WTC11 (cell line): ENCODE data around the gene RRN3. TPM values are rescaled to one million over a fixed set of nuclear protein-coding genes. Genes with fewer than 3 reads are reported as not detected.

ENCODE experiments used
- ATAC-seq: fragments of 200-7000 bp; cut with Tn5 transposase; 2 replicates; pipeline ENCODE4 v1.10.0; 2021; ENCODE audit warnings: mild to moderate bottlenecking, moderate library complexity
- CTCF ChIA-PET: fragments of 300-600 bp; sonication (Branson Sonifier 250); formaldehyde crosslinking; loops from one replicate; lab custom pipeline; 2021; ENCODE audit warnings: antibody characterized with exemption; lab: Charles Lee
- POLR2A ChIA-PET: fragments of 350-600 bp; sonication (Branson Sonifier 250); formaldehyde crosslinking; loops from one replicate; lab custom pipeline; 2021; ENCODE audit warnings: antibody characterized with exemption; lab: Charles Lee
- DNase-seq: peaks from one replicate; pipeline ENCODE4 v3.0.0; 2021; ENCODE audit warnings: low spot score
- H3K27ac Mint-ChIP-seq: 2 replicates; pipeline ENCODE4 v1.8.0; 2021; ENCODE audit warnings: mixed read lengths
- H3K27me3 Mint-ChIP-seq: 2 replicates; pipeline ENCODE4 v1.8.0; 2021; ENCODE audit warnings: low read depth, mild to moderate bottlenecking, moderate library complexity, mixed read lengths
- H3K36me3 Mint-ChIP-seq: 2 replicates; pipeline ENCODE4 v1.8.0; 2021; ENCODE audit warnings: mixed read lengths
- H3K4me1 Mint-ChIP-seq: 2 replicates; pipeline ENCODE4 v1.8.0; 2022; ENCODE audit warnings: mixed read lengths
- H3K4me3 Mint-ChIP-seq: 2 replicates; pipeline ENCODE4 v1.8.0; 2021; ENCODE audit warnings: mild to moderate bottlenecking, moderate library complexity, mixed read lengths
- H3K9me3 Mint-ChIP-seq: 2 replicates; pipeline ENCODE4 v1.8.0; 2021; ENCODE audit warnings: mixed read lengths
- ARID4B ChIP-seq: sonication (generic); formaldehyde crosslinking; IDR thresholded peaks from 2 replicates; pipeline ENCODE4 v1.8.0; 2023; ENCODE audit warnings: missing genetic modification reagents, mild to moderate bottlenecking, borderline replicate concordance
- ATF1 ChIP-seq: sonication (generic); formaldehyde crosslinking; IDR thresholded peaks from 2 replicates; pipeline ENCODE4 v1.8.1; 2023; ENCODE audit warnings: mild to moderate bottlenecking, moderate library complexity, missing genetic modification reagents
- E2F4 ChIP-seq: sonication (generic); formaldehyde crosslinking; IDR thresholded peaks from 2 replicates; pipeline ENCODE4 v1.8.1; 2022; ENCODE audit warnings: low read depth, mild to moderate bottlenecking, moderate library complexity, missing genetic modification reagents, borderline replicate concordance
- ERG ChIP-seq: fragments of 250-450 bp; sonication (Bioruptor Pico); IDR thresholded peaks from 2 replicates; pipeline ENCODE4 v1.8.0; 2021; ENCODE audit warnings: mild to moderate bottlenecking
- GABPB1 ChIP-seq: sonication (generic); formaldehyde crosslinking; IDR thresholded peaks from 2 replicates; pipeline ENCODE4 v1.8.1; 2023; ENCODE audit warnings: mild to moderate bottlenecking, missing genetic modification reagents
- GTF2I ChIP-seq: fragments of 250-450 bp; sonication (Bioruptor Pico); conservative IDR thresholded peaks from 2 replicates; pipeline ENCODE4 v1.4.0; 2021; ENCODE audit warnings: mild to moderate bottlenecking
- IRF1 ChIP-seq: sonication (generic); formaldehyde crosslinking; IDR thresholded peaks from 2 replicates; pipeline ENCODE4 v1.8.0; 2023; ENCODE audit warnings: missing genetic modification reagents
- IRF2 ChIP-seq: sonication (generic); formaldehyde crosslinking; IDR thresholded peaks from 2 replicates; pipeline ENCODE4 v1.8.0; 2022; ENCODE audit warnings: low read depth, missing genetic modification reagents, borderline replicate concordance
- KAT7 ChIP-seq: sonication (generic); formaldehyde crosslinking; IDR thresholded peaks from 2 replicates; pipeline ENCODE4 v1.8.1; 2023; ENCODE audit warnings: missing genetic modification reagents, mild to moderate bottlenecking, borderline replicate concordance
- NFE2L1 ChIP-seq: sonication (generic); formaldehyde crosslinking; IDR thresholded peaks from 2 replicates; pipeline ENCODE4 v1.8.1; 2023; ENCODE audit warnings: missing genetic modification reagents
- NR1H2 ChIP-seq: sonication (generic); formaldehyde crosslinking; IDR thresholded peaks from 2 replicates; pipeline ENCODE4 v1.9.0; 2021; ENCODE audit warnings: mild to moderate bottlenecking, moderate library complexity, missing genetic modification reagents
- NR3C1 ChIP-seq: sonication (generic); formaldehyde crosslinking; conservative IDR thresholded peaks from 2 replicates; pipeline ENCODE4 v1.8.1; 2023; ENCODE audit warnings: low read depth, mild to moderate bottlenecking, missing genetic modification reagents
- STAT6 ChIP-seq: sonication (generic); formaldehyde crosslinking; conservative IDR thresholded peaks from 2 replicates; pipeline ENCODE4 v1.8.1; 2023; ENCODE audit warnings: mild to moderate bottlenecking, low read depth, missing genetic modification reagents, moderate library complexity
- ZNF232 ChIP-seq: sonication (generic); formaldehyde crosslinking; IDR thresholded peaks from 2 replicates; pipeline ENCODE4 v1.8.0; 2022; ENCODE audit warnings: mild to moderate bottlenecking, missing genetic modification reagents
- total RNA-seq: library from RNA; stranded (reverse); gene quantifications from 3 replicates; pipeline ENCODE4 v1.2.3, GENCODE V29; 2021
- TF ChIP-seq, protein P1 (sequence below): sonication (generic); formaldehyde crosslinking; IDR thresholded peaks from 2 replicates; pipeline ENCODE4 v1.8.0; 2023; ENCODE audit warnings: mild to moderate bottlenecking, missing genetic modification reagents
- TF ChIP-seq, protein P2 (sequence below): sonication (generic); formaldehyde crosslinking; IDR thresholded peaks from 2 replicates; pipeline ENCODE4 v1.8.1; 2022; ENCODE audit warnings: low read depth, missing genetic modification reagents, borderline replicate concordance

Gene RRN3
- total RNA-seq, 1 experiment from 2014 or later, result 25.6 TPM

DNA sequence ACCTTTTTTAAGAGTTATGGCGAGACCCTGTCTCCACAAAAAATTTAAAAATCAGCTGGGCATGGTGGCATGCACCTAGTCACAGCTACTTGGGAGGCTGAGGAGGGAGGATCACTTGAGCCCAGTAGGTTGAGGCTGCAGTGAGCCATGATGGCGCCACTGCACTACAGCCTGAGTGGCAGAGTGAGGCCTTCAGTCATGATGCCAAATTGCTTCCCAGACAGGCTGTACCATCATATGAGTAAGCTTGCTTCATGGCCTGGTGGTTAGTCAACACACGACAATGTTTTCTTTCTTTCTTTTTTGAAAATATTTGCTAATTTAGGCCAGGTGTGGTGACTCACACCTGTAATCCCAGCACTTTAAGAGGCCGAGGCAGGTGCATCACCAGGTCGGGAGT, 50.7 kb downstream of the RRN3 start:
- ATAC-seq, result no peak
- ChIA-PET CTCF (no interaction called here), POLR2A (interaction anchor here (0.5 kb wide), 1 partner anchor 31 kb away, joined by 3 read pairs; no protein-coding TSS in a partner anchor)
- Mint-ChIP-seq H3K27me3 (no peaks in the 10 kb centered on the region), H3K4me1 (no peaks in the 10 kb centered on the region), H3K27ac (no peak overlapping the region), H3K4me3 (no peak overlapping the region), H3K9me3 (no peaks in the 10 kb centered on the region), H3K36me3 (peaks cover 49% of the 10 kb centered on the region)
- TF ChIP-seq STAT6 (CRISPR knock-in tag) (no peak), IRF2 (CRISPR knock-in tag) (no peak), GABPB1 (CRISPR knock-in tag) (no peak), NFE2L1 (no peak), GTF2I (CRISPR knock-in tag) (no peak), KAT7 (CRISPR knock-in tag) (no peak), NR3C1 (CRISPR knock-in tag) (no peak), IRF1 (CRISPR knock-in tag) (no peak), NR1H2 (no peak), ATF1 (CRISPR knock-in tag) (no peak), ARID4B (no peak), ZNF232 (CRISPR knock-in tag) (no peak), ERG (no peak), E2F4 (CRISPR knock-in tag) (no peak)
- TF ChIP-seq, protein P1, sequence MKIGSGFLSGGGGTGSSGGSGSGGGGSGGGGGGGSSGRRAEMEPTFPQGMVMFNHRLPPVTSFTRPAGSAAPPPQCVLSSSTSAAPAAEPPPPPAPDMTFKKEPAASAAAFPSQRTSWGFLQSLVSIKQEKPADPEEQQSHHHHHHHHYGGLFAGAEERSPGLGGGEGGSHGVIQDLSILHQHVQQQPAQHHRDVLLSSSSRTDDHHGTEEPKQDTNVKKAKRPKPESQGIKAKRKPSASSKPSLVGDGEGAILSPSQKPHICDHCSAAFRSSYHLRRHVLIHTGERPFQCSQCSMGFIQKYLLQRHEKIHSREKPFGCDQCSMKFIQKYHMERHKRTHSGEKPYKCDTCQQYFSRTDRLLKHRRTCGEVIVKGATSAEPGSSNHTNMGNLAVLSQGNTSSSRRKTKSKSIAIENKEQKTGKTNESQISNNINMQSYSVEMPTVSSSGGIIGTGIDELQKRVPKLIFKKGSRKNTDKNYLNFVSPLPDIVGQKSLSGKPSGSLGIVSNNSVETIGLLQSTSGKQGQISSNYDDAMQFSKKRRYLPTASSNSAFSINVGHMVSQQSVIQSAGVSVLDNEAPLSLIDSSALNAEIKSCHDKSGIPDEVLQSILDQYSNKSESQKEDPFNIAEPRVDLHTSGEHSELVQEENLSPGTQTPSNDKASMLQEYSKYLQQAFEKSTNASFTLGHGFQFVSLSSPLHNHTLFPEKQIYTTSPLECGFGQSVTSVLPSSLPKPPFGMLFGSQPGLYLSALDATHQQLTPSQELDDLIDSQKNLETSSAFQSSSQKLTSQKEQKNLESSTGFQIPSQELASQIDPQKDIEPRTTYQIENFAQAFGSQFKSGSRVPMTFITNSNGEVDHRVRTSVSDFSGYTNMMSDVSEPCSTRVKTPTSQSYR (CRISPR knock-in tag), result no peak
- TF ChIP-seq, protein P2, sequence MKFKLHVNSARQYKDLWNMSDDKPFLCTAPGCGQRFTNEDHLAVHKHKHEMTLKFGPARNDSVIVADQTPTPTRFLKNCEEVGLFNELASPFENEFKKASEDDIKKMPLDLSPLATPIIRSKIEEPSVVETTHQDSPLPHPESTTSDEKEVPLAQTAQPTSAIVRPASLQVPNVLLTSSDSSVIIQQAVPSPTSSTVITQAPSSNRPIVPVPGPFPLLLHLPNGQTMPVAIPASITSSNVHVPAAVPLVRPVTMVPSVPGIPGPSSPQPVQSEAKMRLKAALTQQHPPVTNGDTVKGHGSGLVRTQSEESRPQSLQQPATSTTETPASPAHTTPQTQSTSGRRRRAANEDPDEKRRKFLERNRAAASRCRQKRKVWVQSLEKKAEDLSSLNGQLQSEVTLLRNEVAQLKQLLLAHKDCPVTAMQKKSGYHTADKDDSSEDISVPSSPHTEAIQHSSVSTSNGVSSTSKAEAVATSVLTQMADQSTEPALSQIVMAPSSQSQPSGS (CRISPR knock-in tag), result no peak
- DNase-seq, result no peak
